CD4-positive, alpha-beta T cell treated with Interleukin-21 for 1 hour (primary cell): ENCODE data around the gene TMUB2.

Source experiments
- DNase-seq: peaks from one replicate; pipeline ENCODE4 v3.0.0-alpha.2; 2020

Gene TMUB2

DNA sequence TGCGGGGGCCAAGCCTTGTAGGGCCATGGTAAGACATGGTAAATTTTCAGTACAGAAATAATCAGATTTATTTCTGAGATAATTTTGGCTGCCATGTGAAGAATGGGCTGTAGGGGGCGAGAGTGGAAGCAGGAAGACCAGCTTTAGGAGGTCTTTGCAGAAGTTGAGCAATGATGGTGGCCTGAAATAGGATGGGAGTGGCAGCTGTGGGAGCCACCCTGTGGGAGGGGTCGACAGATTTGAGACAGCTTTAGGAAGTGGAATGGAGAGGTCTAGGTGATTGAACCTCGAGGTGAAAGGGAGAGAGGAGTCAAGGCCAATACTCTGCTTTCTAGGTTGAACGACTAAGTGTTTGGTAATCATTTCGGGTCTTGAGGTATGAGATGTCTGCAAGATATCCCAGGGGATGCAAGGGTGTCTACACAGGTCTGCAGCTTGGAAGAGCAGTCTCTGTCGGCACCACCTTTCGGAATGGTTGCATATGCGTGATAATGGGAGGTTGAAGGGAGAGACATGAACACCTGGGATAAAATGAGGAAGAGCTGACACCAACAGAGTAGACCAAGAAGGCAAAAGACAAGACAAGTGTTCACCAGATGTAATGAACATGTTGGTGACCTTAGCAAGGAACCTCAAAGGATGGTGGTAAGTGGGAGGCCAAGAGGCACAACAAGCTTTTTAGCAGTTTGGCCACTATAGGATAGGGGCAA, 17.1 kb downstream of the TMUB2 start:
- DNase-seq: peak; percentile 70

DNA sequence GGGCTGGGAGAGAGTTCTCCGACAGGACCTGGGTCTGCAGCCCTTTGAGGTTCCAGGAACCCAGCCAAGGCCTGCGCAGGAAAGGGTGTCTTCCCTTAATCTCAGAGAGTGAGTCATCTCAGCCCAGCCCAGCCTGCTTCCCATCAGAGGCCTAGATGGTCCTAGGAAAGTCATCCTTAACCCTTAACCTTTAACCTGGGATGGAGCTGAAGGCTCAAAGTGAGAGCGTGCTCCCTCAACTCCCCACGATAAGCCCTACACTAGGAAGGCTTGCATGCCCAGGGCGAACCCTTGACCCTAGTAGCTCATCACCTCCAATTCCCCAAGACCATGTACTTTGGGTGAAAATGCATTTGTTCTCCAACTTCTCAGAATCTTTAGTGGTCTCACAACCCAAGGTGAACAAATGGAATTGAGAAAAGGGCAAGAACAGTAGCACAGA, 17.7 kb downstream of the TMUB2 start:
- DNase-seq: no peak

DNA sequence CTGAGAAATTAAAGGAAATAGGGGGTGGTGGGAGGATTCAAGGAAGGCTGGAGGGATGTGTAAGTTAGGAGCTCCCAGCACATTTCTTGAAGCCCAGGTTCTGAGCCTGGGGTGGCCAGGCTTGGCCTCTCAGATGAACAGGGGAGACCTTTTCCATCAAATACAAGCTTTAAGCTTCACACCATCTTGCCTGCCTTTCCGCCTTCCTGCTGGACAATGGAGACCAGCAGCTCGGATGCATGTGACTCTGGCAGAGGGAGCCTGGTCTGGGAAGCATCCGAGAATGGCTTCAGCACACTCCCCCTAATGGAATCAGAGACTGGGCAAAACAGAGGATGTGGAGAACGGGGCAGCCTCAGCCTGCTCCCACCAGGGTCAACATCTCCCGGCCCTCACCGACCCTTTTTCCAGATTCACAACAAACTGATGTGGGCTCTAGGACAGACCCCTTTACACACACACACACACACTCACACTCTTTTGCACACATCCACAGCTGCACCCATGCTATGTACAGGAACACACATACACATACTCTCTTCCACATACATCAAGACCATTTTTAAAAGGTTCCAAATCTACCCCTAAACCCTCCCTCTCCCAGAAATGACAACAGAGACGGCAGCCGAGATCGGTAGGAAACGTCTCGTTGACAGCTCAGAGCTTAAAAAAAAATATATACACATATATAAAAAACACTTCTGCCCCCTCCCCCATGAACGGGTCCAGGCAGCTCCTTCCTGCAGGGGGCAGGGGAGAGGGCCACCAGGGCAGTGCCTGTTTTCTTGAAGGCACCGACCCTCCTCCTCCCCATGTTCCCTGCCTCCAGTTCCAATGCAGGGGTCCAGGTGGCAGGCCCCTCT, 19.4 kb downstream of the TMUB2 start:
- DNase-seq: peak; percentile 19

DNA sequence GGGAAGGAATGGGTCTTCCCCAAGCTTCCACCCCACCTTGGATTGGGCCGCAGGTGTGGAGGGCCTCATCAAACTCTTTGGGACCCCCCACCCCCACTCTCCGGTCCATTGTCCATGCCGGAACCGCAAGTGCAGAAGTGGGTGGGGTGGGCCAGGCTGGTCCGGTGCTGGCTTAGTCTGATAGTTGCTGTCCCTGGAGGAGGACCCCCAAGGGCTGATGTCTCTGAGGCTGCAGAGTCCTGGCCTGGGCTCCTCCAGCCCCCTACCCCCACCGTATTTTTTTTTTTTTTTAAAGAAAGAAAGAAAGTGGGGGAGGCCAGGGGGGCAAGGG, 20.0 kb downstream of the TMUB2 start:
- DNase-seq: no peak

DNA sequence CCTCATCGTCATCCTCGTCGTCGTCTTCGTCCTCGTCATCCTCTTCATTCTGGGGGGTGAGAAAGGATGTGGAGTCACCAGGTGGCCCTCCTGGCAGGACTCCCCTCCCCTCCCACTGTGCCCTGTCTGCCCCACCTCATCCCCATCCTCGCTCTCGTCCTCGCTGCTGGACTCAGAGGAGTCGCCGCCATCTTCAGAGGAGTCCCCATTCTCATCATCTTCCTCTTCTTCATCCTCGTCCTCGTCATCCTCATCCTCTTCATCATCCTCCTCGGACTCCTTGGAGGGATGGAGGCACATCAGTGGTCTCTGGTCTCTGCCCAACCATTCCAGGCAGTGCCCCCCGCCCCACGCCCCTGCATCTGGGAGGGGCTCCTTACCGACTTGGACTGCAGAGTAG, 20.5 kb downstream of the TMUB2 start:
- no peak for DNase-seq

DNA sequence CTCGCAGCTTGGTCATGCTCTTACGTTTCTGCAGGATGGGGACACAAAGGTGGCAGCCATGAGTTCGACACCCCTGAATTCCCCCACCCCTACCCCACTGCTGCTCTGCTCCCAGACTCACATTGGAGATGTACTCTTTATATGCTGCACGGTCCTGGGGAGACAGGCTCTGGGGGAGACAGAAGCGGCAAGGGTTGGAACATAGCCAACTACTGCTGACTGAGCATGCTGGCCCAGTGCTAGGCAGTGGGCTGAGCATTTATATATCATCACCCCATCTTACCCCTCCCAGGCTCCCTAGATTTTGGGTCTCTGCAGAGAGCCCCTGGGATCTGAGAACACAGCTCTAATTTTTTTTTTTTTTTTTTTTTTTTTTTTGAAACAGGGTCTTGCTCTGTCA, 21.0 kb downstream of the TMUB2 start:
- DNase-seq: no peak

DNA sequence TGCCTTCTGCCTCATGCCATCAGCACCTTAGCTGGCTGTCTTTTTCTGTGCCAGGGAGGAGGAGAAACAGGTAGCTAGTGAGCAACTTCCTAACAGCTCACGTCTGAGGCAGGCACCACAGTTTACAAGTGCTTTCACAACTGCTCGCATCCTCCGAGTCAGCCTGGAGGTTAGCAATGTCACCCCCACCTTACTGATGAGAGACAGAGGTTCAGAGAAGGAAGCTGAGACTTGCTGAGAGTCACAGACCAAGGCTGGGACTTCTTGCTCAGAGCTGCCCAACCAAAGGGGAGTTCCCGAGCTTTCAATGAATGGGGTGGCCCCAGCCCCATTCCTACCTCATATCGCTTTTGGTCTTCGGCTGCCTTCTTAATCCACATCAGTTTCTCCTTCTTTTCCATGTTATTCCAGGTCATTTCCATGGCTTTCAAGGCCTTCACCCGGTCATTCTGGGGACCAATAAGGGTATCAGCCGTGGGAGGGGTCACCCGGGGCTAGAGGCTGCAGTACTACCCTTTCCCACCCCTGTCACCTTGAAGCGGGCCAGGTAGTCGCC, 23.1 kb downstream of the TMUB2 start:
- peak; percentile 19 for DNase-seq

DNA sequence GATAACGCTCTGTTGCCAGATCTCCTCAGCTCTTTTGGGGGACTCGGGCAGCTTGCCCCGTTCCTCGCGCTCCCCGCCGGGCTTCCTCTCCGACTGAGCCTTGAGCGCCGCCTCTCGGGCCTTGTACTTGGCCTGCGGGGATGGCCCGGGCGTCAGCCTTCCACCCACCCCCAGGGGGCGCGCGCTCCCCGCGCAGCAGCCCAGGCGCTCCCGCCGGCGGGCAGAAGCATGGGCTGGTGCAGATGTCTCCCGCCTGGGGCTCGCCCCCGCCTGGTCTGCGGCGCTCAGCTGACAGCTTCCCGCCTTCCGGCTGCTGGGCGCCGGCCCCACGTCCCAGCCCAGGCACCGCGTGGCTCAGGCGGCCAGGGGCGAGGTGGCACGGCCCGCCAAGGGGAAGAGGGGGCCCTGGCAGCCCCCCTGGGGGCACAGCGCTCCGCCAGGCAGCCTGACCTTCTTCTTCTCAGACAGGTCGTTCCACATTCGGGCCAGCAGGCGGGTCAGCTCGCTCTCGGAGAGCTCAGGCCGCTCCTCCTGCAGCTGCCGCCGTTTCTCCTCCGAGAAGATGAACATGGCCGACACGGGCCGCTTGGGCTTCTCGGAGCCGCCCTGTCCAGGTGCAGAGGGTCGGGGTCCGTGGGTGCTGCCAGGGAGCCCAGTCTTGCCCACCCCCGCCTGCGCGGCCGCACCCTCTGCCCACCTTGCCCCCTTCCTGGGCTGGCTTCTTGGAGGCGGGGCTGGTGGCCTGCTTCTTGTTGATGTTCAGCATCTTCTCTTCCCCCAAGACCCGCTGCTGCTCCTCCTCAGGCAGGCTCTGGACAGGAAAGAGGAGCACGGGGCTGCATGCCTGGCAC, 23.8 kb downstream of the TMUB2 start:
- peak; percentile 93 for DNase-seq

DNA sequence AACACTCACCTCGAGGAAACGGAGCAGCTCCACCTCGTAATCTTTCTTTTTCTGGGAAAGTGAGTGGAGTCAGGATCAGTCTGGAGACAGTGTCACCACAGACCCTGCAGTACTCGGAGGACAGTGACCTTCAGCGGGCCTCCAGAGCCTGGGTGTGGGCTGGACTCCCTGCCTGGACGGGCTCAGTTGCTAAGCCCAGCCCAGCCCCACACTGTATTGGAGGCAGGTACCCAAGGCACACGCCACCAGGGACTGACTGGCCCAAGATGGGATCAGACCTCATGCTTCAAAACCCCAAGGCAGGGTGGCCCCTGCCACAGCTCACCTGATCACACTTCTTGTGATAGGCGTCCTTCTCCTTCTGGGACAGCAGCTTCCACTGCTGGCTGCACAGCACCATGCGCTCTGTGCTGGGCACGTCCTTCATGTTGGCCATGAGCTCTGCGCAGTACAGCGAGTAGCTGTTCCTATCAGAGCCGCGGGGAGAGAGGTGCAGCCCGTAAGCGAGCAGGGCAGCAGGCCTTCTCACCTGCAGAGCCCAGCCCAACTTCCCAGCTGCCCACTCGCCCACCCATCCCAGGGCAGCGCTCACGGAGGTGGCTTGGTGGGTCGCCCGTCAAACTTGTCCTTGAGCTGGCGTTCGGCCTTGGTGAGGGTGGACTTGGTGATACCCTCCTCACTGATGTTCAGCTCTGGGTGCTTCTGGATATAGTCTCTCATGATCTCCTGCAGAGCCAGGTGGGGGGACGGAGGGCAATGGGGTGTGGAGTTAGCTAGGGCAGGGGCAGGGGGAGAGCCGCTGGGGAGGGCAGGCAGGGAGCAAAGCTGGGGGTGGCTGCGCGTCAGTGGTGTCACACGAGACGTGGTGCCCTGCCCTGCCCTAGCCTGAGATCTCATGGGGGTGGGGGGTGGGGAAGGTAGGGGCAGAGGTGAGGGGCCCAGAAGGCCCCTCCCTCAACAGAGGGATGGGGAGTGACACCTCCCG, 24.8 kb downstream of the TMUB2 start:
- DNase-seq: no peak

DNA sequence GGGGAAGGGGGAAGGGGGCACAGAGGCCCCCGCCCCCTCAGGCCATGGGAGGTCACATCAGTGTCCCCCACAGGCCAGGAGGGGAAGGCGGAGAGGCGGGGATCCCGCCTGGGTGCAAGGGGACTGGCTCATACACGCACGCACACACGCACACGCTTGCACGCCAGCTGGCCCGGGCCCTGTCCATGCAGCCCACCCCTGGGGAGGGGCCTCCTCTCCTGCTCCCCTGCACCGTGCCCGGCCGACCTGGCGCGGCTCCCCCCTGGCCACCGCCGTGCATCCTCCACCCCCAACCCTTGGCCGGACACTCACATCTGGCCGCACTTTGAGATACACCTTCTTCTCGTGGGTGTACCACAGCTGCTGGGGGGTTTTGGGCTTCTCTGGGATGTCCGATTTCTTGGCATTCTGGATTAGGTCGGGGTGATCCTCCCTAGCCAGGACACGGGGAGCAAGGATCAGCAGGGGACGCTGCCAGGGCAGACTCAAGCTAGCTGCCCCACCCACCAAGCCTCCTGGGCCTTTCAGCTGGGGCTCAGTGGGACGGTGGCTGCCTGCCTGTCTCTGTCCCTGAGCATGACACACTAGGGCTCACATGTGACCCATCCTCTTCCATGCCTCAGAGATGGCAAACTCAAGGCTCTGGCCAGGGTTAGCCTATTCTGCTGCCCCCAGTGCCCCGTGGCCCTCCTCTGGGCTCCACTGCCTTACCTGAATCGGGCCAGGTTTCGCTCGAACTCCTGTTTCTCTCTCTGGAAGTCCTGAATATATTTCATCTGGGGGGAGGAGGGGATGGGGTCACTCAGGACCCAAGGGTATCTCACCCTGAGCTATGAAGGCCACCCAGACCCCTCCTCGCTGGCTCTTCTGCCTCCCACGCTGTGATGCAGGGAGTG, 26.0 kb downstream of the TMUB2 start:
- no peak for DNase-seq

DNA sequence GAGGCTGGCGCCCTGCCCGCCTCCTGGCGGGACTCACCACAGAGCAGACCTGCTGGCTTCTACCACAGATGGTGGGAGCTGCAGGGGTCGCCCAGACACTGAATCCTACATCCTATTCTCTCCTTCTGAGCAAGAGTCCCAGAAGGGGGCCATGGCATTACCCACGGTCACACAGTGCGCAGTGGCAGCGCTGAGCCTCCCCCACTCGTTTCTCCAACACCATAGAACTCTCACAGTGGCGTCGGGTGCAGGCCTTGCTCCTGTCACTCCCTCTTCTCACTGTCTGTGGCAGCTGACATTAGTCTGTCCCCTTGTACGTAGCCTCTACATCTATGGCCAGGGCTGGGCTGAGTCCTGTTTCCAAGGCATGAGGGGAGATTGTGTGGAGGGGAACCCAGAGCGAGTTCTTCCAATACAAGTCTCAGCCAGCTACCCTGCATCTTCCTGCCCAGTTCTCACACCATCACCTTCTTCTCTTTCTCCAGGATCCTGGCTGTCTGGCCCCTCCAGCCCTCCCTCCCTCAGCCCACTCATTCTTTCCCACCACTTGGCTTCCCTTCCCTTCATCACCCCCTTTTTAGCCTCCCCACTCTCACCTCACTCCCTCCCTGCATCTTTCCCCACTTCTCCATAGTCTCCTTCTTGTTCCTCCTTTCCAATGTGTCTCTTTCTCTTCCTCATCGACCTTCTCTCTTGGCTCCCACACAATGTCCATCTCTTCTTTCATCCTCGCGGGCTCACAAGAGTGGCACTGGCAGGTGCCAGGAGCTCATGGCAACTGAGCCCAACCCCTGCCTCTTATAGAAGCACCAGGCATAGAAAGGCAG, 26.8 kb downstream of the TMUB2 start:
- DNase-seq: no peak

DNA sequence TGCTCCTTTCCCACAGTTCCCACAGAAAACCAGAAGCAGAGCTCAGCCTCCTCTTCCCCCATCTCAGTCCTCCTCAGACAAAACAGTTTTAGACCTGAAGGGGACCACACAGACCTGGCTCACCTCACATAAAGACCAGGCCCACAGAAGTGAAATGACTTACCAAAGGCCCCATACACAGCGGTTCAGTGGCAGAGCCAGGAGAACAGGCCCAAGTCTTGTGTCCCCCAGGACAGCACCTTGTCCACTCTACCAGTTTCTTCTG, 27.4 kb downstream of the TMUB2 start:
- no peak for DNase-seq

DNA sequence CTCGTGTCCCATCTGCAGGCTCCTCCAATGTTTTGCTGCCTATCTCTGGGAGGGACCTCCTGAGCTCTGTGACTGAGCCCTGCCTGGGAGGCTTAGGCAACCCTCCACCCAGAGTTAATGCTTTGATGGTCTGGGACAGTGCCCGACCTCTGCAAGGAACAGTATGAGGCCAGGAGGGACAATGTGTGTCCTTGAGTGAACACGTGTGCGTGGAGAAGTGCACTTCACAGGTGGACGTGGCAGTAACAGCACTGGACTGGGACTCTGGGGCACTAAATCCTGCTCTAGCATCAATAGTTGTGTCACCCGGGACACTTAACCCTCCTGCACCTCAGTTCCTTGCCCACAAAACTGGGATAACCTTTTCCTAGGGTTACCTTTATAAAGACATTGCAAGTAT, 28.1 kb downstream of the TMUB2 start:
- no peak for DNase-seq

DNA sequence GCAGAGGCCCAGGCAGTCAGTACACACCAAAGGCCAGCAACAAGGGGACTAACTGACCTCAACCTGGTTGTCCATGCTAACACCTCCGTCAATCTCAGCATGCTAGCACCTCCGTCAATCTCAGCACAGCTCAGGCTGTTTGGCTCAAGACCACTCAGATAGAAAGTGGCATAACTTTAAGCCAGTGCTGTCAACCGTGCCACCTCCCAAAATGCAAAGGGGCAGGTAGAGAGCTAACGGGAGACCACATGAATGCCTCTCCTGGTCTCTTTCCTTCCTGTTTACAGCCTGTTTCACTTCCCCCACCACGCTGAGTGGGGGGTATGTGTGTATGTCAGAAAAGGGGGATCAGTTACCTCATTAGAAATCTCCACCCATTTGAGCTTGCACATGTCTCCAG, 29.4 kb downstream of the TMUB2 start:
- DNase-seq: peak; percentile 56

DNA sequence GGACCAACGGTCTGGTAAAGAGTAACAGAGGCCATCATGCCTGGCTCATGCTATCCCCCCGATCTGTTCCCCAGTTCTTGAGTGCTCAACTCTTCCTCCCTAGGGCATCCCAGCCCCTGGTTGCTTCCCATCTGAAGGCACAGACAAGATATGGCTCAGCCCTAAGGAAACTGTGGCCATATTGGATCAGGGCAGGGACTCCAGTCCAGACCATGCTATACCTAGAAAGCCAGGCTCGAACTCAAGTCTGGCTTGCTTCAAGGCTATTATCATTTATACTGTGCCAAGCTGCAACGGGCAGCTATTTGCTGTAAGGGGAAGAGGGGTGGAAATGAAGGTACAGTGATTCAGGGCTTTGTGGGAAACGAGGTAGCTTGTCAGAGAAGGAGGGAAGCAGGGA, 29.9 kb downstream of the TMUB2 start:
- DNase-seq: no peak

DNA sequence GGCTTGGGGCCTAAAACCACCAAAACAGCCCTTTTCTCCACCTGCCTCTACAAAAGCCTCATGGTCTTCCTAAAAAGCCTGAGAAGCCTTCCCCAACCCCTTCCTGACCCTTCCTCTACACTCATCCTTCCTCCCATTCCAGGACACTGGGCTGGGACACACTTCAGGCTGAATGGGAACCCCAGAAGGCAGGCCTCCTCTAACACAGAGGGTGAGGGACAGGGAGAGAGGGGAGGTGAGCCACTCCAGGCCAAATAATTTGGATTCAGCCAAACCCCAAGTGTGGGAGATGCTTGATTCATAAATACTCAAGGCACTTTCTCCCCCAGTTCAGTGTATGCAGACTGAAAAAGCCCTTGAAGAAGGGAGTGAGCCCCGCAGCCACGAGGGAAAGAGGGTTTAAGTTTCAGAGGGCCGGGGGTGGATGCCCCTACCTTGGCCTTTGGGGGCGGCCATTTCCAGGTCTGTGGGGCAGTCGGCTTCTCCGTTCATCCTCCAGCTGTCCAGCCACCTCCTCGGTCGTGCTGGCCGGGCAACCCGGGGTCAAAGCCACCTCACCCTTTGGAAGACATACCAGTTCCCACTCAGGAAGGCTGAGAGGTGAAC, 31.1 kb downstream of the TMUB2 start:
- no peak for DNase-seq

DNA sequence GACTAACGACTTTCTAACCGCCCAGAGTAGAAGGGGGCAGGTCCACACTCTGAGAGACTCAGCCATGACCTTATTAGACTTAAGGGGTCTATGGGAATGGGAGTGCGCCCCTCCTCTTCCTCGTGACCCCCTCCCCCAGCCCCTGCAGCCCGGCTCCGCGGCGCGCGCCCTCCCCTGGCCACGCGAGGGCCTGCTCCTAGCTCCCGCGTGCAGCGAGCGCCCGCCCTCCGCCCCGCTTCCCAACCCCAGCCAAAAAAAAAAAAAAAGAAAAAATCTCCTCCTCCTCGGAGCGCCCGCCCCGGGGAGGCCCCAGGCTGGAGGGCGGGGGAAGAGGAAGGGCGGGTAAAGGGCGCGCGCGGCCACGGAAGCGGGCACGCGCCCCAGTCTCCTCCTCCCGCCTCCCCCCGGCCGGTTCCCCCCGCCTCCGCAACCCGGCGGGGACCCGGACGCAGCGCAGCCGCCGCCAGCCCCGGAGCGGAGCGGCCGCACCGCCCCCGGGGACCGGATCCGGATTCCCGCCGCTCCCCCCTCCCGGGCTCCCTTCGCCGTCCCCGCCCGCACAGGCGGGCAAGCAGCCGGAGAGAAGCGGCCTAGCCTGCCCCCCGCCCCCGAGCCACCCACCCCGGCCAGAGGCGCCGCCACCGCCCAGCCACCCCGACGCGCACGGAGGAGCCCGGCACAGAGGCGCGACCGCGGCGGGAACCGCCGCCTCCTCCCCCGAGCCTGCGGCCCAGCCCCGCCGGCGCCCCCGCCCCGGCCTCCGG, 31.8 kb downstream of the TMUB2 start:
- DNase-seq: peak; percentile 92

DNA sequence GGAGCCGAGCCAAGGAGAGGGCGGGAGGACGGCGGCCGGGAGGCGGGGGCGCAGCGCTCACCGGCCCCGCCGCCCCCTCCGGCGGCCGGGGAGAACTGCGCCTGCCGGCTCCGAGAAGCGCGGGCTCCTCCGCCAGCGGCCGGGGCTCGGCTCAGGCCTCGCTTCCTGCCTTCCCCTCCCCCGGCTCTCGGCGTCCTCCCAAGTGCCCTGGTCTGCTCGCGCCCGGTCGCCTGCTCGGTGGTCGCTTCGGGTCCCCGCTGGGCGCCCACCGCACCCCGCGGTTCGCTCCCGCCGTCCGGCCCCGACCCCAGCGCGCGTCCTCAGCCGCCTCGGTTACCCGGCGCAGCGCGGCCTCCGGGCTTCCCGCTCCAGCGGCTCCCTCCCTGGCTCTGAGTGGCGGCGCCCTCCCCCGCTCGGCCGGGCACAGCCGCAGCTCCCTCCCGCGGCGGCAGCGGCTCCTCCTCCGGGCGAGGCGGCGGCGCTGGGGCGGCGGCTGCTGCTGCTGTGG, 32.4 kb downstream of the TMUB2 start:
- DNase-seq: peak; percentile 73
